ENCODE data around the gene COLEC11. TPM values are rescaled to one million over a fixed set of nuclear protein-coding genes. Genes with fewer than 3 reads are reported as not detected.
A peak's percentile ranks its signal among the peaks of the same experiment; 100 is the strongest.

COLEC11 gene
- total RNA-seq, 1 experiment from 2014 or later = not detected

DNA sequence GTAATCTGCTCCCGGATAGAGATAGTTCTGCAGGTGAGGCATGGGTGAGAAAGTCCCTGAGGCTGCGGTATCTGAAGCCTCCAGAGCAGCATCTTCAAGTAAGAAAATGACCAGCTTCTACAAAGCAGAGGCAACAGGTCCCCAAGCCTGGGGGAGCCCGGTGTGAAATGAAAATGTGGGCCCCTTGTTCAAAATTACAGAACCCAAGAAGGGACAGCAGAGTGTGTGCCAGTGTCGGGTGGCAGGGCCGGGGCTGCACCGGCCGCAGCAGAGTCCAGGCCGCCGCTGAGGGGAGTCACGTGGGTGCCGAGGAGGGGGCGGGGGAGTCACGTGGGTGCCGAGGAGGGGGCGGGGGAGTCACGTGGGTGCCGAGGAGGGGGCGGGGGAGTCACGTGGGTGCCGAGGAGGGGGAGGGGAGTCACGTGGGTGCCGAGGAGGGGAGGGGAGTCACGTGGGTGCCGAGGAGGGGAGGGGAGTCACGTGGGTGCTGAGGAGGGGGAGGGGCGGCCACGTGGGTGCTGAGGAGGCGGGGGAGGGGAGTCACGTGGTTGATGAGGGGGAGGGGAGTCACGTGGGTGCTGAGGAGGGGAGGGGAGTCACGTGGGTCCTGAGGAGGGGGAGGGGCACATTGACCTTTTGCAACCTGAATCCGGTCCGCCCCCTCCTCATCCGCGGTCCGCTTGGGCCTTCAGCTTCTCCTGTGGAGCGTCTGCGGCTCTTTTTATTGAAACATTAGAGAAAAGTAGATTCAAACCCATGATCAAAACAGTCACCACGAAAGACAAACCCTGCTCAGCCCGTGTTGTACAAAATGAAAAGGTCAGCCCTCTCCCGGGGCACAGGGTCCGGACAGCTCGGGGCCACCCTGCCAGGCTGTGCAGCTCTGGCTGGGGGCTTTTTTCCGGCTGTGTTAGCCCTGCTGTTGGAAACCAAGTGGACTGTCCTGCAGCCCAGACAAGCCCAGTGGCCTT lies 10.4 kb downstream of the COLEC11 start:
- CTCF ChIA-PET = no interaction called here
- no TSS peak for BruUV-seq (replicated peaks)

GRCh38 chr2:3606028-3606369 lies 11.1 kb downstream of the COLEC11 start:
- Mint-ChIP-seq H3K4me1 (ENCODE audit: low read depth, unreplicated experiment) (peaks cover 16% of the 10 kb centered on the region), H3K27ac (ENCODE audit: unreplicated experiment) (no peak overlapping the region), H3K36me3 (ENCODE audit: insufficient read depth, unreplicated experiment) (peaks cover 18% of the 10 kb centered on the region), H3K9me3 (ENCODE audit: low read depth, unreplicated experiment) (no peaks in the 10 kb centered on the region), H3K4me3 (ENCODE audit: low read depth, unreplicated experiment) (no peak overlapping the region), H3K27me3 (ENCODE audit: unreplicated experiment) (peaks cover 44% of the 10 kb centered on the region)
- intact Hi-C loops (cut with micrococcal nuclease; ENCODE audit: unreplicated experiment) = no loop called here
- TF ChIP-seq, protein P1, sequence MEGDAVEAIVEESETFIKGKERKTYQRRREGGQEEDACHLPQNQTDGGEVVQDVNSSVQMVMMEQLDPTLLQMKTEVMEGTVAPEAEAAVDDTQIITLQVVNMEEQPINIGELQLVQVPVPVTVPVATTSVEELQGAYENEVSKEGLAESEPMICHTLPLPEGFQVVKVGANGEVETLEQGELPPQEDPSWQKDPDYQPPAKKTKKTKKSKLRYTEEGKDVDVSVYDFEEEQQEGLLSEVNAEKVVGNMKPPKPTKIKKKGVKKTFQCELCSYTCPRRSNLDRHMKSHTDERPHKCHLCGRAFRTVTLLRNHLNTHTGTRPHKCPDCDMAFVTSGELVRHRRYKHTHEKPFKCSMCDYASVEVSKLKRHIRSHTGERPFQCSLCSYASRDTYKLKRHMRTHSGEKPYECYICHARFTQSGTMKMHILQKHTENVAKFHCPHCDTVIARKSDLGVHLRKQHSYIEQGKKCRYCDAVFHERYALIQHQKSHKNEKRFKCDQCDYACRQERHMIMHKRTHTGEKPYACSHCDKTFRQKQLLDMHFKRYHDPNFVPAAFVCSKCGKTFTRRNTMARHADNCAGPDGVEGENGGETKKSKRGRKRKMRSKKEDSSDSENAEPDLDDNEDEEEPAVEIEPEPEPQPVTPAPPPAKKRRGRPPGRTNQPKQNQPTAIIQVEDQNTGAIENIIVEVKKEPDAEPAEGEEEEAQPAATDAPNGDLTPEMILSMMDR (IDR thresholded peaks at IDR 0.05; ENCODE audit: unreplicated experiment) = no peak
- no peak for DNase-seq
- BruUV-seq (replicated peaks) = no TSS peak
- CTCF ChIA-PET = no interaction called here

More for the DNA sequence above, 10.4 kb downstream of the COLEC11 start:
- TF ChIP-seq, protein P1 (IDR thresholded peaks at IDR 0.05; ENCODE audit: unreplicated experiment) = no peak
- Mint-ChIP-seq H3K27me3 (ENCODE audit: unreplicated experiment) (peaks cover 37% of the 10 kb centered on the region), H3K9me3 (ENCODE audit: low read depth, unreplicated experiment) (no peaks in the 10 kb centered on the region), H3K36me3 (ENCODE audit: insufficient read depth, unreplicated experiment) (peaks cover 18% of the 10 kb centered on the region), H3K27ac (ENCODE audit: unreplicated experiment) (peak overlapping the region; percentile 66), H3K4me1 (ENCODE audit: low read depth, unreplicated experiment) (peaks cover 16% of the 10 kb centered on the region), H3K4me3 (ENCODE audit: low read depth, unreplicated experiment) (peak overlapping the region; percentile 51)
- peak; percentile 58 for DNase-seq
- intact Hi-C loops (cut with micrococcal nuclease; ENCODE audit: unreplicated experiment) = no loop called here

DNA sequence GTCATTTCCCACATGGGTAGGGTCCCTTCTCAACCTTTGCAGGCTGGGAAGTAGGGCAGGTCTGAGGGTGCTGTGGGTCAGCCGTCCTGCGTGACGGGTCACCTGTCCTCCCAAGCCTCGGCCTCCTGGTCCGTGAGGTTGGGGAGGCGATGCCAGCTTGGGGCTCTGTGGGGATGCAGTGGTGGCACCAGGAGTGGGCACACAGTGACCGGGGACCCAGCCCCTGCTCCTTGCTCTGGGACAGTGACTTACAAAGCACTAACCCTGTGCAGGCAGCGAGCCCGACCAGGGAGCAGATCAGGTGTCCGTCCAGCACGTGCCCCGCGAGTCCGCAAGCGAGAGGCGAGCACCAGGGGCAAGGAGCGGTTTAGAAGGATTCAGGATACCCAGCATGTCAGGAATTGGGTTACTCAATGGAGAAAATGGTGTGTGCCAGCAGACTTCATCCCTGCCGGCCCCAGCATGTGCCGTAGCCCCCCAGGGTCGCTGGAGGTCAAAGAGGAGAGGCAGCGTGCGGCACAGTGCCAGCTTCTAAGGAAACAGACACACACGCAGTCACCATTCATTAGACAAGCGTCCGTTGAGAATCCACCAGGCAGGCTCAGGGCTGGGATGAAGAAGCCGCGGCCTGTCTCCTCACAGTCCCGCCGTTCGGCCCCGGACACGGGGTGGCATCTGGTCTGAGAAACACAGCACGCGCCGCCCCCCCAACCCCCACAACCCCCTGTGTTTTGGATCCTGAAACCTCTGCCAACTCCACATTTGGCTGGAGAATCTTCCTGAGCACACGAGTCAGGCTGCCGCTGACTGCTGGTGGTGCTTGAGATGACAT lies 11.7 kb downstream of the COLEC11 start:
- no TSS peak for BruUV-seq (replicated peaks)

More for the DNA sequence above, 11.7 kb downstream of the COLEC11 start:
- Mint-ChIP-seq H3K27me3 (ENCODE audit: unreplicated experiment) (peaks cover 50% of the 10 kb centered on the region), H3K27ac (ENCODE audit: unreplicated experiment) (no peak overlapping the region), H3K4me3 (ENCODE audit: low read depth, unreplicated experiment) (no peak overlapping the region), H3K9me3 (ENCODE audit: low read depth, unreplicated experiment) (no peaks in the 10 kb centered on the region), H3K4me1 (ENCODE audit: low read depth, unreplicated experiment) (peaks cover 16% of the 10 kb centered on the region), H3K36me3 (ENCODE audit: insufficient read depth, unreplicated experiment) (peaks cover 18% of the 10 kb centered on the region)
- no peak for DNase-seq
- intact Hi-C loops (cut with micrococcal nuclease; ENCODE audit: unreplicated experiment) = no loop called here
- TF ChIP-seq, protein P1 (IDR thresholded peaks at IDR 0.05; ENCODE audit: unreplicated experiment) = no peak
- CTCF ChIA-PET = no interaction called here
